GM12864 (cell line): ENCODE results near the gene C4orf33.
A peak's percentile ranks its signal among the peaks of the same experiment; 100 is the strongest.

Experiments
- DNase-seq: peaks from one replicate; pipeline ENCODE4 v3.0.0-alpha.2; 2011; ENCODE audit warnings: low read depth
- H3K4me3 ChIP-seq: 2 replicates; pipeline ENCODE4 v1.5.1; 2011; ENCODE audit warnings: mild to moderate bottlenecking, low read depth, low read length, control low read depth
- TF ChIP-seq, protein P1 (sequence below): IDR thresholded peaks from 2 replicates; pipeline ENCODE4 v1.5.1; 2011; ENCODE audit warnings: low read depth, mild to moderate bottlenecking, moderate library complexity, low read length, control low read depth, inconsistent platforms; ENCODE audit errors: missing control alignments

C4orf33 gene

DNA sequence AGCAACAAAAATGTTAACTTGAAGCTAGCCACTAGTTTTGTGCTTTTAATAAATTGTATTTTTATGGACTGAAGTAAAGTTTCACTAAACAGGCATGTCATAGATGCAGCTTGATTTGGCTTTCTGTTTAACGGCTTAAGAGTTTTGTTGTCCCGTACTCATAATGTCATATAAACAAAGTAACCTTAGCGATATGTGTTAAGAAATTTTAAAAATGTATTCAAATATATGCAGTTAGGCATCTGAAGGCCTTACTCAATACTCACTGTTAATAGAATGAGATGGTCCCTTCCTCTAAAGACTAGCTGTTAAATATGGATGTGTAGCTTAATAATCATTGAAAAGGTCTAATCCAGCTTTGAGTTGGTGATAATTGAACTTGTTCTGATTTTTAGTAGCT is 1.6 kb upstream of the C4orf33 start:
- TF ChIP-seq, protein P1, sequence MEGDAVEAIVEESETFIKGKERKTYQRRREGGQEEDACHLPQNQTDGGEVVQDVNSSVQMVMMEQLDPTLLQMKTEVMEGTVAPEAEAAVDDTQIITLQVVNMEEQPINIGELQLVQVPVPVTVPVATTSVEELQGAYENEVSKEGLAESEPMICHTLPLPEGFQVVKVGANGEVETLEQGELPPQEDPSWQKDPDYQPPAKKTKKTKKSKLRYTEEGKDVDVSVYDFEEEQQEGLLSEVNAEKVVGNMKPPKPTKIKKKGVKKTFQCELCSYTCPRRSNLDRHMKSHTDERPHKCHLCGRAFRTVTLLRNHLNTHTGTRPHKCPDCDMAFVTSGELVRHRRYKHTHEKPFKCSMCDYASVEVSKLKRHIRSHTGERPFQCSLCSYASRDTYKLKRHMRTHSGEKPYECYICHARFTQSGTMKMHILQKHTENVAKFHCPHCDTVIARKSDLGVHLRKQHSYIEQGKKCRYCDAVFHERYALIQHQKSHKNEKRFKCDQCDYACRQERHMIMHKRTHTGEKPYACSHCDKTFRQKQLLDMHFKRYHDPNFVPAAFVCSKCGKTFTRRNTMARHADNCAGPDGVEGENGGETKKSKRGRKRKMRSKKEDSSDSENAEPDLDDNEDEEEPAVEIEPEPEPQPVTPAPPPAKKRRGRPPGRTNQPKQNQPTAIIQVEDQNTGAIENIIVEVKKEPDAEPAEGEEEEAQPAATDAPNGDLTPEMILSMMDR, result no peak
- peak overlapping the region; percentile 91; the same call in 1 of the 2 replicates for H3K4me3 ChIP-seq
- DNase-seq, result no peak

DNA sequence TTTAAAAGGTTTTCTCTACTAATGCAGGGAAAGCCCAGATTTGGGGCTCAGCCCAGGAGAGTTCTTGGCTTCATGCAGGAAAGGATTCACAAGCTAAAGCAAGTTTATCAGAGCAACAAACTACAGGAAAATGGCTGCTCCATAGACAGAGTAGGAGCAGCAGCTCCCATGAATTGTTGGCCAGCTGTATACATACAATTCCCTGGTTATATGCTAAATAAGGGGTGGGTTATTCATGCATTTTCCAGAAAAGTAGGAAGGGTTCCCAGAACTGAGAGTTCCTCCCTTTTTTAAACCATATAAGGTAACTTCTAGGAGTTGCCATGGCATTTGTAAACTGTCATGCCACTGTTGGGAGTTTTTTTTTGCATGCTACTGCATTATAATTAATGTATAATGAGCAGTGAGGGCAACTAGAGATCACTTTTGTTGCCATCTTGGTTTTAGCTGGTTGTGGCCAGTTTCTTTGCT is 2.6 kb downstream of the C4orf33 start:
- H3K4me3 ChIP-seq, result no peak overlapping the region
- TF ChIP-seq, protein P1, result no peak
- no peak for DNase-seq

DNA sequence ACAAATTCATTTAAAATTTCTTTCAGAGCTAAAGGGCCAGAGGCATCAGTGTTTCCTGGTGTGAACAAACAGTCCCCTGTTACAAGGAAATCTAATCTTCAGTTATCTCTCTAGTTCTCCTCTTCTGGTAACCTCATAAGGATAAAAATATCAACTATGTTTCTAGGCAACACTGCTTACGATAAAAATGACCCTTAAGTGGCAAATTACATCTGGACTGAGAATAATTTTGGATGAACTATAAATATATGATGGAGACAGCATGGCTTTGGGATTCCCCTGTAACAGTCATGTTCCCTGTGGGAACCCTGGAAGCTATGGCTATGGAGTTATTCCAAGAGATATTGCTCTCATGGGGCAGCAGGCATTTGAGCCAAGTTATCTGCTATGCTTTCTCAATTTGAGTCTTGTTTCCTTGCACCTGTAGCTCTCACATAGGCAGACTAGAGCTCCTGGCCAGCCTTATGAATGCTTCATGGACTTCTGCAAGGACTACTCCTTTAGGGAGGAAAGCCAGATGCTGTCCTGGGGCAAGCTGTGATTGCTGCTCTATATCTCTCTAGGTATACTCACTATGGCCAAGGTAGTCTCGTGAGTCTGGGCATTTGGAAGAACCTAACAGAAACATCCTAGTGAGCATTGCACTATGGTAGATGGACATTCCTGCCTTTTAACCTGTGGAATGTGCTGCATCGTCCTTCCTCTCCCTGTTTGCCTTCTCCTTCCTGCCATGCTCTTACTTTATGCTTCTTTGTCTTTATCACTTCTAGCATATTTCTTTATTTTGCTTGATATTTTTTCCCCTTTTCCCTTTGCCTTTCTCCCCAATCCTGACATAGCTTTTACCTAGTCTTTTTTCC is 14.2 kb downstream of the C4orf33 start:
- no peak overlapping the region for H3K4me3 ChIP-seq
- DNase-seq, result no peak
- TF ChIP-seq, protein P1, result no peak

DNA sequence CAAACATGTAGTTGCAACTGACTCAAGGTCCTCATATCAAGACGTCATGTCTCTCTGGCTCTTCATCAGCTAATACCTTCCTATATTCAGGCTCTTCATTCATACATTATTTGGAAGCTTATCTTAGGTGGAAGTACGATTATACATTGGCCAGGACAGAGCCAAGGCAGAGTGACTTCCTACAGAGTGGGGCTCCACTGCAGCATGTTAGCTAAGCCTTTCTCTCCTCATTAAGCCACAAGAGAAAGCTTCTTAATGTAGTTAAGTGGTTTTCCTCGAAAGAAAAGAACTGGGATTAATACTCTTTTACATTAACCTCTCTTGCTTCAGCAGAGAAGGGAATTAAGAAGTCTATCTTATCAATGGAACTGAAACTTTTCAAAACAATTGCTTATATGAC is 15.0 kb downstream of the C4orf33 start:
- no peak overlapping the region for H3K4me3 ChIP-seq
- no peak for DNase-seq
- TF ChIP-seq, protein P1, result no peak

DNA sequence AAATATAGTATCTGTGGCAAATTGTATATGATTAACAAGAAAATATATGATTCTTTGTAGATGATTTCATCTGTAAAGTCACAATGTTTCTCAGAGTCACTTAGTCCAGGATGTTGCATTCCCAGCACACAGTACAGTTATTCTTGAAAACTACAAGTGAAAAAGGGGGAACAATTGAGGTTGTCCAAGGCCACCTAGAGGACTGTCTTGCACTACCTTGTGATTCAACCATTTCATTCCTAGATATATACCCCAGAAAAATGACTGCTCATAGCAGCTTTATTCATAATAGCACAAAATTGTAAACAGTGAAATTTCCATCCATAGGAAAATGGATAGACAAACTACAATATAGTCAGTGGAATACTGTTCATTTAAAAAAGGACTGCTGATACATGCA is 16.0 kb downstream of the C4orf33 start:
- no peak for DNase-seq
- TF ChIP-seq, protein P1, result no peak
- H3K4me3 ChIP-seq, result no peak overlapping the region

DNA sequence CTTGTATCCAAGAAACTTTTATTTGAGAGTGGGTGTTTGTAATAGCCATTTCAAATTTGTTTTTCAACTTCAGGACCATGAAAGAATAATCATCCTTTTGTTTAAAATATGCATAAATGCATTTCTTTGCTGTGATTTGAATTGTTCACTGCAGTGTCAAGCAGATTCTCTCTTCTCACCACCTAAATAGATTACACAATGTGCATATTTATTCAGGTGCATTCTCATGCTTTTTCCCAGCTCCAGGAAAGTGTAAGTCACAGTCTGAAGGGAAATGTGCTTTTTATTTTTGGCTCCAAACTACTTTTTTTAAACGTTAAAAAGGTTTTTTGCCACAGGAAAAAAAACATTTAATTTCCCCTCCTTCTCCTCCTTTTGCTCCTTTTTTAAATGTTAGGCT is 17.5 kb downstream of the C4orf33 start:
- TF ChIP-seq, protein P1, result no peak
- H3K4me3 ChIP-seq, result no peak overlapping the region
- no peak for DNase-seq

DNA sequence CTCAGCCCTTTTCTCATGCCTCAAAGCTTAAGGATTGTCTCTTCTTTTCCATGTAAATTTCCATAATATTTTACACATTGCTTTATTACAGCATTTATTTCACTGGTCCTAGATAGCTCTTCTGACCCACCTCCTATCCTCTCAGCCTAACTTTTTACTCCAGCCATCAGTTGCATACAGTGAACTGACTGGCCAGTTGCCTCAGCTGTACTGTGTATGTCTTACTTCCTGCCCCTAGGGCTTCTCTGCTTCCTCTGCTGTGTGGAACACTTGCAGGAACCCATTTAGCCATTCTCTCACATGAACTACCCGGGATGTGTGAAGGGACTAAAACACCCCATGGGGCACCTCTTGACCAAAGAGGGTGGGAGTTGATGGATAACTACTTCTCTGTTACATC is 18.0 kb downstream of the C4orf33 start:
- TF ChIP-seq, protein P1, result no peak
- no peak overlapping the region for H3K4me3 ChIP-seq
- no peak for DNase-seq
